Measurements from ENCODE around the gene MERTK.

Gene MERTK

DNA sequence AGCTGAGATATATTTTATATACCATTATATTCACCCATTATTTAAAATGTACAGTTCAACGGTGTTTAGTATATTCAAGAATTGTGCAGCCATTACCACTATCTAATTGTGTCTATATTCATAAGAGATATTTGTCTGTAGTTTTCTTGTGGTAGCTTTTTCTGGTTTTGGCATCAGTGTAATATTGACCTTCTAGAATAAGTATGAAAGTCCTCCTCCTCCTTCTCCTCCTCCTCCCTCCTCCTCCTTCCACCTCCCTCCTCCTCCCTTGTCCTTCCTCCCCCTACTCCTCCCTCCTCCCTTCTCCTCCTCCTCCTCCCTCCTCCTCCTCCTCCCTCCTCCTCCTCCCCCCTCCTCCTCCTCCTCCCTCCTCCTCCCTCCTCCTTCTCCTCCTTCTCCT, 72.0 kb downstream of the MERTK start:
- TF ChIP-seq, protein P1, sequence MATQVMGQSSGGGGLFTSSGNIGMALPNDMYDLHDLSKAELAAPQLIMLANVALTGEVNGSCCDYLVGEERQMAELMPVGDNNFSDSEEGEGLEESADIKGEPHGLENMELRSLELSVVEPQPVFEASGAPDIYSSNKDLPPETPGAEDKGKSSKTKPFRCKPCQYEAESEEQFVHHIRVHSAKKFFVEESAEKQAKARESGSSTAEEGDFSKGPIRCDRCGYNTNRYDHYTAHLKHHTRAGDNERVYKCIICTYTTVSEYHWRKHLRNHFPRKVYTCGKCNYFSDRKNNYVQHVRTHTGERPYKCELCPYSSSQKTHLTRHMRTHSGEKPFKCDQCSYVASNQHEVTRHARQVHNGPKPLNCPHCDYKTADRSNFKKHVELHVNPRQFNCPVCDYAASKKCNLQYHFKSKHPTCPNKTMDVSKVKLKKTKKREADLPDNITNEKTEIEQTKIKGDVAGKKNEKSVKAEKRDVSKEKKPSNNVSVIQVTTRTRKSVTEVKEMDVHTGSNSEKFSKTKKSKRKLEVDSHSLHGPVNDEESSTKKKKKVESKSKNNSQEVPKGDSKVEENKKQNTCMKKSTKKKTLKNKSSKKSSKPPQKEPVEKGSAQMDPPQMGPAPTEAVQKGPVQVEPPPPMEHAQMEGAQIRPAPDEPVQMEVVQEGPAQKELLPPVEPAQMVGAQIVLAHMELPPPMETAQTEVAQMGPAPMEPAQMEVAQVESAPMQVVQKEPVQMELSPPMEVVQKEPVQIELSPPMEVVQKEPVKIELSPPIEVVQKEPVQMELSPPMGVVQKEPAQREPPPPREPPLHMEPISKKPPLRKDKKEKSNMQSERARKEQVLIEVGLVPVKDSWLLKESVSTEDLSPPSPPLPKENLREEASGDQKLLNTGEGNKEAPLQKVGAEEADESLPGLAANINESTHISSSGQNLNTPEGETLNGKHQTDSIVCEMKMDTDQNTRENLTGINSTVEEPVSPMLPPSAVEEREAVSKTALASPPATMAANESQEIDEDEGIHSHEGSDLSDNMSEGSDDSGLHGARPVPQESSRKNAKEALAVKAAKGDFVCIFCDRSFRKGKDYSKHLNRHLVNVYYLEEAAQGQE (IDR thresholded peaks at IDR 0.05; ENCODE audit: insufficient read depth in 1 of 2, low read depth in 2 of 2, low read length in 2 of 2) = no peak
- TF ChIP-seq TAF1 (IDR thresholded peaks at IDR 0.05; ENCODE audit: borderline replicate concordance, insufficient read depth, low read length) = no peak
- TF ChIP-seq FOXP2 (optimal IDR thresholded peaks at IDR 0.05; ENCODE audit: borderline replicate concordance, extremely low read depth, extremely low read length, insufficient read depth) = no peak
- no peak for TF ChIP-seq SIN3A (IDR thresholded peaks at IDR 0.05; ENCODE audit: borderline replicate concordance, insufficient read depth, low read length)
- TF ChIP-seq POLR2AphosphoS5 (IDR thresholded peaks at IDR 0.05; ENCODE audit: low read depth, low read length) = no peak

DNA sequence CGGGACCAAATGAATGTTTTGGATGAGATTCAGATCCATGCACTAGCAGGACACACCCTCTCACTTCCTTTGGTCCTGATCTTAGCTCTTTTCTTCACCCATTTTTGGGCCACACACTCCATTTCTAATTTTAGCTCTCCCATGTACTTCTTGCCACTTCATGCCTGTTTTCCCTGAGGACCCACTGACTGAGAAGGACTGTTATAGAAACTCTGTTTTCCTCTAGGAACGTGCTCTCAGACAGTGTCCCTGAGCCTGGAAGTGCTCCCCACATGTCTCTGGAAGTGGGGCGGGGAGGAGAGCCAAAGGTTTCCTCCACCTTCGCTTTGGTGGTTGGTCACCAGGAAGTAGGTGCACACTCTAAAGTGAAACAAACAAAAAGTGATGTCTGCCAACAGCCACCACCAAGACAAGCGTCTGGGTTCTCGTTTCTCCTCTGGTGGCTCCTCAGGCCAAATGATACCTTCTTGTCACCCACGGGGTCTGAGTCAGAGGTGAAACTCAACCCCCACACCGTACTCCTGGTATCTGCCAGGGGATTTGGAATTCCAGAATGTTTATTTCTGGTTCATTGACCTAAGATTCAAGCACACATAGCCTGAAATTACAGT, 74.7 kb downstream of the MERTK start:
- TF ChIP-seq FOXP2 (optimal IDR thresholded peaks at IDR 0.05; ENCODE audit: borderline replicate concordance, extremely low read depth, extremely low read length, insufficient read depth) (no peak), SIN3A (IDR thresholded peaks at IDR 0.05; ENCODE audit: borderline replicate concordance, insufficient read depth, low read length) (no peak), POLR2AphosphoS5 (IDR thresholded peaks at IDR 0.05; ENCODE audit: low read depth, low read length) (no peak)

DNA sequence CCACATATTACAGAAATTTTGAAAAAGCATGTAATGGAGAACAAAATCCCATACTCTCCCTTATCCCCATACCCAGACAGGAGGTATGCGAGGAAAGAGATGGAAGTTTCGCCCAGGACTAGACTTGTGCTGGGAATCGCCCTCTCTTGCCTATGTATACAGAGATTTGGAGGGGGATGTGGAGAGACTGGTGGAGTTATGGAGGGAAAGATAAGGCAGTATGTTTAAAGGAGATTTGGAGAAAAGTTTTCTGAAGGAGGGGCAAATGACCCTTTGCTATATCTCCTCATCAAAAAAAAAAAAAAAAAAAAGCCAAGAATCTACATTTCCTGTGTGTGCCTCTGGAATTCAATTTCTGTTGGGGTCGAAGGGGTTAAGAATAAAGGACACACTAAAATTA, 75.3 kb downstream of the MERTK start:
- TF ChIP-seq TAF1 (IDR thresholded peaks at IDR 0.05; ENCODE audit: borderline replicate concordance, insufficient read depth, low read length) = no peak
- TF ChIP-seq POLR2AphosphoS5 (IDR thresholded peaks at IDR 0.05; ENCODE audit: low read depth, low read length) = no peak
- TF ChIP-seq FOXP2 (optimal IDR thresholded peaks at IDR 0.05; ENCODE audit: borderline replicate concordance, extremely low read depth, extremely low read length, insufficient read depth) = no peak
- no peak for TF ChIP-seq SIN3A (IDR thresholded peaks at IDR 0.05; ENCODE audit: borderline replicate concordance, insufficient read depth, low read length)
- TF ChIP-seq, protein P1 (IDR thresholded peaks at IDR 0.05; ENCODE audit: insufficient read depth in 1 of 2, low read depth in 2 of 2, low read length in 2 of 2) = no peak

DNA sequence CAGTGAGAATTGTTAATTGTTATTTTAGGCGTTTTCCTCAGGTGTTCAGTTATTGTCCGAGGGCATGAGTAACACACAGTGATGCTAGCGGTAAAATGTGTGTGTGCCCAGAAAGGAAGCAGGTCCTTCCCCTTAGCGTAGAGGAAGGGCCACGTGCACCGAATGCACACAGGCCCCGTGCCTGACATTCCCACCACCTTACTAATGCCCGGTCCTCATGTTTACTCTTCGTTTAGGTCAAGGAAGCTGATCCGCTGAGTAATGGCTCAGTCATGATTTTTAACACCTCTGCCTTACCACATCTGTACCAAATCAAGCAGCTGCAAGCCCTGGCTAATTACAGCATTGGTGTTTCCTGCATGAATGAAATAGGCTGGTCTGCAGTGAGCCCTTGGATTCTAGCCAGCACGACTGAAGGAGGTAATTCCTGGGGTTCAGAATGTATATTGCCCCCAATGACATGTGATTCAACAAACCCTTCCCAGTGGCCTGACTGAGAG, 76.7 kb downstream of the MERTK start:
- TF ChIP-seq FOXP2 (optimal IDR thresholded peaks at IDR 0.05; ENCODE audit: borderline replicate concordance, extremely low read depth, extremely low read length, insufficient read depth) = peak; percentile 92
- TF ChIP-seq SIN3A (IDR thresholded peaks at IDR 0.05; ENCODE audit: borderline replicate concordance, insufficient read depth, low read length) = peak; percentile 96; the same call in 1 of the 2 replicates
- TF ChIP-seq POLR2AphosphoS5 (IDR thresholded peaks at IDR 0.05; ENCODE audit: low read depth, low read length) = peak; percentile 69
- no peak for TF ChIP-seq TAF1 (IDR thresholded peaks at IDR 0.05; ENCODE audit: borderline replicate concordance, insufficient read depth, low read length)
- TF ChIP-seq, protein P1 (IDR thresholded peaks at IDR 0.05; ENCODE audit: insufficient read depth in 1 of 2, low read depth in 2 of 2, low read length in 2 of 2) = peak in 1 of 2 experiments; percentile 63; a peak in 1 of 4 replicates

DNA sequence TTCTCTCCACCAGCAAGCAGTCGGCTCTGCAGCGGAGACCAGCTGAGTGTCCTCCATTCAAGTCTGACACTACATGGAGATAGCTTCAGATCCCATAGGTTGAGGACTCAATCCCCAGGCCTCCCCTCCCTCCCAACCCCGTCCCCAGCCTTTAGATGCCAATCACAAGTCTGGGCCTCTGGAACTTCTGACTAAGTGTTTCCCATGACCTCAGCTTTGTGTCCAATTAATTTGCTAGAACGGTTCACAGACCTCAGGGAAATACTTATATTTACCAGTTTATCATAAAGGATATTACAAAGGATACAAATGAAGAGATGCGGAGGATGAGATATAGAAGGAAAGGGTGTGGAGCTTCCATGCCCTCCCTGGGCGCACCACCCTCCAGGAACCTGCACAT, 77.4 kb downstream of the MERTK start:
- no peak for TF ChIP-seq TAF1 (IDR thresholded peaks at IDR 0.05; ENCODE audit: borderline replicate concordance, insufficient read depth, low read length)
- TF ChIP-seq POLR2AphosphoS5 (IDR thresholded peaks at IDR 0.05; ENCODE audit: low read depth, low read length) = no peak
- no peak for TF ChIP-seq SIN3A (IDR thresholded peaks at IDR 0.05; ENCODE audit: borderline replicate concordance, insufficient read depth, low read length)
- TF ChIP-seq, protein P1 (IDR thresholded peaks at IDR 0.05; ENCODE audit: insufficient read depth in 1 of 2, low read depth in 2 of 2, low read length in 2 of 2) = no peak
- no peak for TF ChIP-seq FOXP2 (optimal IDR thresholded peaks at IDR 0.05; ENCODE audit: borderline replicate concordance, extremely low read depth, extremely low read length, insufficient read depth)

All from PFSK-1 (cell line).